Mesendoderm (in vitro differentiated cells): Measurements from ENCODE around the gene TUBB3. TPM values are rescaled to one million over a fixed set of nuclear protein-coding genes. Genes with fewer than 3 reads are reported as not detected.
"Not testable (repeated sequence)": the region's sequence is repeated elsewhere in the genome, so short reads cannot be mapped to it uniquely, and the experiment has no call there.

Source experiments
- DNase-seq: peaks from one replicate; pipeline ENCODE4 v3.0.0; 2013
- H2AK5ac ChIP-seq: 2 replicates; pipeline ENCODE4 v1.6.1; 2013; ENCODE audit warnings: low read length, inconsistent platforms
- H2BK120ac ChIP-seq: 2 replicates; pipeline ENCODE4 v1.6.1; 2013; ENCODE audit warnings: low read depth, mild to moderate bottlenecking, low read length, moderate library complexity, mixed read lengths
- H2BK15ac ChIP-seq: replicated peaks from 2 replicates; pipeline ENCODE4 v1.6.1; 2013; ENCODE audit warnings: low read depth, mild to moderate bottlenecking, moderate library complexity
- H2BK5ac ChIP-seq: 2 replicates; pipeline ENCODE4 v1.6.1; 2013; ENCODE audit warnings: low read length, inconsistent platforms
- H3K18ac ChIP-seq: 2 replicates; pipeline ENCODE4 v1.6.1; 2013; ENCODE audit warnings: mild to moderate bottlenecking, low read length, mixed read lengths
- H3K23ac ChIP-seq: one replicate; pipeline ENCODE4 v1.6.1; 2013; ENCODE audit warnings: low read length
- H3K27ac ChIP-seq: 2 replicates; pipeline ENCODE4 v1.5.1; 2013; ENCODE audit warnings: low read depth, mild to moderate bottlenecking, inconsistent platforms, low read length, moderate library complexity
- H3K27me3 ChIP-seq: 2 replicates; pipeline ENCODE4 v1.6.1; 2013; ENCODE audit warnings: low read length, control low read depth, mild to moderate bottlenecking, inconsistent platforms; ENCODE audit not compliant: insufficient read depth, poor library complexity
- H3K36me3 ChIP-seq: 2 replicates; pipeline ENCODE4 v1.6.1; 2013; ENCODE audit warnings: low read length, inconsistent platforms; ENCODE audit not compliant: control insufficient read depth, insufficient read depth
- H3K4ac ChIP-seq: one replicate; pipeline ENCODE4 v1.6.1; 2013; ENCODE audit warnings: low read depth, mild to moderate bottlenecking, low read length, moderate library complexity
- H3K4me1 ChIP-seq: 2 replicates; pipeline ENCODE4 v1.6.1; 2013; ENCODE audit warnings: low read depth, low read length, inconsistent platforms; ENCODE audit not compliant: control insufficient read depth
- H3K4me2 ChIP-seq: 2 replicates; pipeline ENCODE4 v1.6.1; 2013; ENCODE audit warnings: low read length
- H3K4me3 ChIP-seq: 2 replicates; pipeline ENCODE4 v1.5.1; 2013; ENCODE audit warnings: mild to moderate bottlenecking, low read length
- H3K56ac ChIP-seq: one replicate; pipeline ENCODE4 v1.6.1; 2013; ENCODE audit warnings: low read length
- H3K79me1 ChIP-seq: 2 replicates; pipeline ENCODE4 v1.6.1; 2013; ENCODE audit warnings: low read length, inconsistent platforms
- H3K79me2 ChIP-seq: 2 replicates; pipeline ENCODE4 v1.6.1; 2013; ENCODE audit warnings: mild to moderate bottlenecking, low read length; ENCODE audit not compliant: control insufficient read depth, insufficient read depth
- H3K9ac ChIP-seq: 2 replicates; pipeline ENCODE4 v1.6.1; 2013; ENCODE audit warnings: low read length, inconsistent platforms
- H4K5ac ChIP-seq: one replicate; pipeline ENCODE4 v1.6.1; 2013; ENCODE audit warnings: low read length
- H4K8ac ChIP-seq: one replicate; pipeline ENCODE4 v1.6.1; 2013; ENCODE audit warnings: low read depth, mild to moderate bottlenecking, control low read depth, low read length, moderate library complexity
- WGBS: extraction: QIAGEN DNeasy Blood & Tissue Kit; methylation state at CpG from one replicate; pipeline ENCODE4 v1.1.7; 2013; ENCODE audit warnings: low lambda C conversion rate, missing lambda C conversion rate; ENCODE audit not compliant: insufficient coverage; ENCODE audit errors: extremely low coverage; 5-methylcytosine and 5-hydroxymethylcytosine counted together
- polyA plus RNA-seq, 2 experiments: library from polyadenylated mRNA; stranded (reverse); fragments of 200-250 nt; gene quantifications; one replicate each; pipeline ENCODE4 v1.2.3, GENCODE V29; 2013

TUBB3 gene
- polyA plus RNA-seq (2013, experiment 1 of 2) = 96.5 TPM
- polyA plus RNA-seq (2013, experiment 2 of 2) = 103 TPM

DNA sequence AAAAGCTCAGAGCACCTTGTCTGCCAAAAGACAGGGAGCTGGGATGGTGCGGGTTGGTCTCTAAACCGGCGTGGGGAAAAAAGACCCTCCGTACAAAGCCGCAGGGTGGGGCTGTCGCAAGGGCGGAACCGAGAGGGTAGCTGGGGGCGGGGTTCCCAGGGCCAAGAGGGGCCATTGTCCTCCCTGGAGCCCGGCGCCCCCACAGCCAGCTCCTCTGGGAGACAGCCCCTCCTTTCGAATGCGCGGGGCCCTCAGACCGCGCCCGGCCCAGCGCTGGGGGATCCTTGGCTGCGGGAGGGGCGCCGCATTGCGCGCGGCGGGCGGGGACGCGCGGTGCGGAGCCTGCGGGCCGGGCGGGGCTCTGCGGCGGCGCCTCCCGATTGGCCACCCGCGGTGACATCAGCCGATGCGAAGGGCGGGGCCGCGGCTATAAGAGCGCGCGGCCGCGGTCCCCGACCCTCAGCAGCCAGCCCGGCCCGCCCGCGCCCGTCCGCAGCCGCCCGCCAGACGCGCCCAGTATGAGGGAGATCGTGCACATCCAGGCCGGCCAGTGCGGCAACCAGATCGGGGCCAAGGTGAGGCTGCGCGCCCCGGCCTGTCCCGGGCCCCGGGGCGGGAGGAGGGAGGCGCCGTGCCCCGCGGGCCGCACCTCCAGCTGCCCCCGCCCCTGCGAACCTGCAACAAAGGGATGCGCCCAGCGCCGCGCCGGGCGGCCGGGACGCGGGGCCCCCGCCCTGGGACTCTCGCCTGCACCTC, at the start of gene TUBB3:
TUBB3 (plus strand) TSS at position 459 of the 756 bp plus-strand sequence; CDS start at position 519, 60 bp downstream.
- WGBS = no CpG with 5 or more reads among the region's 88 CpGs
- H3K36me3 ChIP-seq = no peaks in the 10 kb centered on the region

DNA sequence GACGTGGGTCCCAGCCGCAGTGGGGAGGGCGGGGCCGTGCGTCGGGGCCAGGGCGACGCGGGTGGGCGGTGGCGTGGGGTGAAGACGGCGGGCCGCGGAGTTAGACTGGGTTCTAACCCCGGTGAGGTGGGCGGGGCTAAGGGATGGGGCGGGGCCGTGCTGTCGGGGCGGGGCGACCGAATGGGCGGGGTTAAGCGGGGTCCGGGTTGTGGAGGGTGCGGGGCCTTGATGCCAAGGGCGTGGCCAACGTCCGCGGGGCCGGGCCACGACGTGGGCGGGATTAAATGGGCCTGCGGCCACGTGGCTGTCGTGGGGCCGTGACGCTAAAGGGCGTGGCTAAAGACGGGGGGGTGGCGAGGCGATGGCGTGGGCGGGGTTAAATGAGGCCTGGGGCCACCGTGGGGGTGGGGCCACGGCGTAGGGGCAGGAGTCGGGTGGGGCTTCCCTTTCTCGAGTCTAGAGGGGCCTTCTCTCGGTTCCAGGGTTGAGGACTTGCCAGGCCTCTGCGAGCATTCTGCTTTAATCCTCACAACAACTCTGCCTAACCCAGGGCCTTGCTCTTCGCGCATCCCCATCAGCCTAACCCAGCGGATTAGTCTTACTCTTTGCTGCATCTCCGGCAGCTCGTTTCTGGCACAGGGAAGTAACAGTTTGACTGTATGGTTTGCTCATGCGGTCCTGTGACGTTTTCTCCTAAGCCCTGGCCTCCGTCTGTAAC, 49.0 kb upstream of the TUBB3 start:
- Histone ChIP-seq H3K4ac (no peak overlapping the region), H3K27ac (peak overlapping the region; percentile 99), H4K8ac (peak overlapping the region; percentile 89), H3K4me3 (peak overlapping the region; percentile 58), H3K23ac (no peak overlapping the region), H3K79me1 (peaks cover 8% of the 10 kb centered on the region), H2AK5ac (peak overlapping the region; percentile 82), H3K27me3 (no peaks in the 10 kb centered on the region), H3K9ac (peak overlapping the region; percentile 99), H3K79me2 (peaks cover 20% of the 10 kb centered on the region), H2BK120ac (no peak overlapping the region), H3K4me1 (peaks cover 2% of the 10 kb centered on the region), H2BK15ac (no peak overlapping the region), H3K4me2 (peak overlapping the region; percentile 93), H3K56ac (peak overlapping the region; percentile 98), H4K5ac (no peak overlapping the region), H3K36me3 (peaks cover 4% of the 10 kb centered on the region), H2BK5ac (no peak overlapping the region), H3K18ac (peak overlapping the region; percentile 82)
- no CpG with 5 or more reads among the region's 61 CpGs for WGBS
- DNase-seq = peak; percentile 96

More for the DNA sequence above, at the start of gene TUBB3:
- Histone ChIP-seq H3K4me2 (peak within 1 kb of the TSS; percentile 90), H3K4me3 (peak within 1 kb of the TSS; percentile 91), H4K5ac (no peak within 1 kb of the TSS), H4K8ac (no peak within 1 kb of the TSS), H2BK5ac (peak within 1 kb of the TSS; percentile 77), H3K27ac (peak within 1 kb of the TSS; percentile 96), H3K79me2 (no peaks in the 10 kb centered on the region), H2AK5ac (peak within 1 kb of the TSS; percentile 71), H3K27me3 (no peaks in the 10 kb centered on the region), H3K4ac (peak within 1 kb of the TSS; percentile 90), H3K56ac (peak within 1 kb of the TSS; percentile 96), H2BK120ac (no peak within 1 kb of the TSS), H3K18ac (peak within 1 kb of the TSS; percentile 82), H3K23ac (peak within 1 kb of the TSS; percentile 98), H3K79me1 (peaks cover 4% of the 10 kb centered on the region), H3K4me1 (peaks cover 6% of the 10 kb centered on the region), H2BK15ac (no peak within 1 kb of the TSS), H3K9ac (peak within 1 kb of the TSS; percentile 98)
- peak; percentile 87 for DNase-seq

DNA sequence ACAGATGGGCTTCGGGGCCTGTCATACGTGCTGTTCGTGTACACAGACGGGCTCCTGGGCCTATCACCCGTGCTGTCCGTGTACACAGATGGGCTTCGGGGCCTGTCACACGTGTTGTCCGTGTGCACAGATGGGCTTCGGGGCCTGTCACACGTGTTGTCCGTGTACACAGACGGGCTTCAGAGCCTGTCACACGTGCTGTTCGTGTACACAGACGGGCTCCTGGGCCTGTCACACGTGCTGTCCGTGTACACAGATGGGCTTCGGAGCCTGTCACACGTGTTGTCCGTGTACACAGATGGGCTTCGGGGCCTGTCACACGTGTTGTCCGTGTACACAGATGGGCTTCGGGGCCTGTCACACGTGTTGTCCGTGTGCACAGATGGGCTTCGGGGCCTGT, 44.0 kb upstream of the TUBB3 start:
- H3K9ac ChIP-seq, H3K4me2 ChIP-seq, H2BK120ac ChIP-seq, H4K8ac ChIP-seq, H3K18ac ChIP-seq, H3K4me1 ChIP-seq, H4K5ac ChIP-seq, H3K27ac ChIP-seq, H3K56ac ChIP-seq, H2BK15ac ChIP-seq, H2BK5ac ChIP-seq, H3K4me3 ChIP-seq, H3K4ac ChIP-seq, H3K23ac ChIP-seq, H2AK5ac ChIP-seq, DNase-seq, H3K27me3 ChIP-seq: not testable (repeated sequence)
- H3K79me1 ChIP-seq = peaks cover 24% of the 10 kb centered on the region
- H3K36me3 ChIP-seq = peaks cover 11% of the 10 kb centered on the region
- peaks cover 27% of the 10 kb centered on the region for H3K79me2 ChIP-seq
- no CpG with 5 or more reads among the region's 28 CpGs for WGBS

DNA sequence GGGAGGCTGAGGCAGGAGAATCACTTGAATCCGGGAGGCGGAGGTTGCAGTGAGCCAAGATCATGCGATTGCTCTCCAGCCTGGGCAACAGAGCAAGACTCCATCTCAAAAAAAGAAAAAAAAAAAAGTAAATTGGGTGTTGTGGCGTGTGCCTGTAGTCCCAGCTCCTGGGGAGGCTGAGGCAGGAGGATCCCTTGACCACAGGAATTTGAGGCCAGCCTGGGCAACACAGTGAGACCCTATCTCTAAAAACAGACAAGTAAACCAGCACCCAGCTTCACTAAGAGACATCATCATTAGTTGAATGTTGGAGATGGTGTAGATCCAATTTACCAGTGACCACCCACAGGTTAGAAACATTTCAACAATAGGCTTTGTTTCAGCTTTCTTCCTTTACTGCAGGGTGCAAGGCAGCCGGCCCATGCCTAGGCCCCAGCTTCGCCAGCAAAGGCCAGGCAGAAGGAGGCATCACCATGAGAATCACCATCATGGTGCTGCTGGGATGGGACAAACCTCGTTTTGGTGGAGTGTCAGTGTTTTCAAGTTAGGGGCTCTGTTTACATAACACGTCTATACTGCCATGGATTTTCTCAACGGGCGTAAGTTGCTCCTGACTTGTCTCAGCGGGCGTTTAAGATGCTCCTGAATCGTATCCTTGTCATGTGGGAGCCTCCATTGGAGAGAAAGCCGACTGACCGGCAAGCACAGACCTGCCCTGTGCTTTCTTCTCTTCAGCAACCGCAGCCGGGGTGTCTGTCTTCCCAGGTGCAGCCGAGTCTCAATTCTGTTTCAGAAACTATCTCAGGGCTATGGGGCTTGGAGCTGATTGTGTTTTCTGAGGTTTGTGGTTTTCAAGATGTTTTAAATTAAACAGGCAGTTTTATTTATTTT, 42.4 kb upstream of the TUBB3 start:
- Histone ChIP-seq H3K79me2 (peaks cover 17% of the 10 kb centered on the region), H3K4ac (no peak overlapping the region), H3K27me3 (no peaks in the 10 kb centered on the region), H3K18ac (no peak overlapping the region), H3K27ac (no peak overlapping the region), H3K36me3 (peaks cover 13% of the 10 kb centered on the region), H3K56ac (no peak overlapping the region), H3K79me1 (peaks cover 17% of the 10 kb centered on the region), H2AK5ac (no peak overlapping the region), H3K4me2 (no peak overlapping the region), H4K5ac (no peak overlapping the region), H3K4me3 (no peak overlapping the region), H3K9ac (no peak overlapping the region), H3K4me1 (no peaks in the 10 kb centered on the region), H2BK5ac (no peak overlapping the region), H4K8ac (no peak overlapping the region), H2BK120ac (no peak overlapping the region), H2BK15ac (no peak overlapping the region), H3K23ac (no peak overlapping the region)
- whole genome bisulfite sequencing = no CpG with 5 or more reads among the region's 18 CpGs
- no peak for DNase-seq

DNA sequence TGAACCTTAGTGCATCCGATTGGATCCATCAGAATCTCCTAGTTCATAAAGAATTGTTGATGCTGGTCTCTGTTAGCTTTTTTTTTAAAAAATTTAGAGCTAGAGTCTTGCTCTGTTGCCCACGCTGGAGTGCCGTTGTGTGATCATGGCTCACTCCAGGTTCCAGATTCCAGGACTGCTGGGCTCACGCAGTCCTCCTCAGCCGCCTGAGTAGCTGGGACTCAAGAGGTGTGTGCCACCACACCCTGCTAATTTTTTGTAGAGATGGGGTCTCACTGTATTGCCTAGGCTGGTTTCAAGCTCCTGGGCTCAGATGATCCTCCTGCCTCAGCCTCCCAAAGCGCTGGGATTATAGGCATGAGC, 41.8 kb upstream of the TUBB3 start:
- Histone ChIP-seq H3K9ac (no peak overlapping the region), H2BK5ac (no peak overlapping the region), H3K79me2 (peaks cover 14% of the 10 kb centered on the region), H3K79me1 (peaks cover 16% of the 10 kb centered on the region), H3K36me3 (peaks cover 13% of the 10 kb centered on the region), H3K27me3 (no peaks in the 10 kb centered on the region), H2BK120ac (no peak overlapping the region), H3K4me2 (no peak overlapping the region), H3K23ac (no peak overlapping the region), H3K56ac (no peak overlapping the region), H3K4ac (no peak overlapping the region), H2AK5ac (no peak overlapping the region), H3K27ac (no peak overlapping the region), H4K5ac (no peak overlapping the region), H3K18ac (no peak overlapping the region), H4K8ac (no peak overlapping the region), H2BK15ac (no peak overlapping the region), H3K4me3 (no peak overlapping the region), H3K4me1 (no peaks in the 10 kb centered on the region)
- no CpG with 5 or more reads among the region's 6 CpGs for WGBS
- DNase-seq = no peak
